H1 (cell line): ENCODE data around the gene CNPY4. TPM values are rescaled to one million over a fixed set of nuclear protein-coding genes. Genes with fewer than 3 reads are reported as not detected.

Experiments used
- CTCF ChIA-PET: fragments of 300-600 bp; sonication (Branson Sonifier 250); formaldehyde crosslinking; loops from one replicate; lab custom pipeline; 2021; ENCODE audit not compliant: partially characterized antibody; lab: Charles Lee
- POLR2A ChIA-PET: fragments of 300-600 bp; sonication (Branson Sonifier 250); formaldehyde crosslinking; loops from one replicate; lab custom pipeline; 2021; ENCODE audit warnings: inconsistent platforms; ENCODE audit not compliant: partially characterized antibody; lab: Charles Lee
- DNase-seq, 2 experiments: peaks; one replicate each; pipeline versions ENCODE4 v3.0.0 to v3.0.0-alpha.2; 2010 to 2022; ENCODE audit warnings: low spot score in 2 of 2, low read depth in 1 of 2, mixed read lengths in 1 of 2
- FAIRE-seq: peaks from 2 replicates; lab custom pipeline; 2011; peaks lifted over from hg19 to GRCh38; lab: Jason Lieb, UNC
- H2AFZ ChIP-seq: 2 replicates; pipeline ENCODE4 v1.8.1; 2012; ENCODE audit warnings: low read length, inconsistent platforms
- H2AK5ac ChIP-seq: 2 replicates; pipeline ENCODE4 v1.6.1; 2013; ENCODE audit warnings: low read depth, low read length
- H2BK120ac ChIP-seq: replicated peaks from 2 replicates; pipeline ENCODE3; 2013; ENCODE audit warnings: low read depth, low read length, inconsistent platforms
- H2BK12ac ChIP-seq: 2 replicates; pipeline ENCODE4 v1.6.1; 2013; ENCODE audit warnings: low read depth, low read length
- H2BK15ac ChIP-seq: 2 replicates; pipeline ENCODE4 v1.6.1; 2013; ENCODE audit warnings: low read length
- H2BK20ac ChIP-seq: 2 replicates; pipeline ENCODE4 v1.6.1; 2013; ENCODE audit warnings: low read length
- H2BK5ac ChIP-seq: 2 replicates; pipeline ENCODE4 v1.6.1; 2013; ENCODE audit warnings: low read depth, low read length
- H3K14ac ChIP-seq: 2 replicates; pipeline ENCODE4 v1.6.1; 2013; ENCODE audit warnings: inconsistent platforms; ENCODE audit not compliant: insufficient read length
- H3K18ac ChIP-seq: 2 replicates; pipeline ENCODE4 v1.6.1; 2013; ENCODE audit warnings: low read length; ENCODE audit errors: extremely low read depth
- H3K23ac ChIP-seq: 2 replicates; pipeline ENCODE4 v1.6.1; 2013; ENCODE audit warnings: inconsistent platforms; ENCODE audit not compliant: insufficient read length
- H3K23me2 ChIP-seq: 2 replicates; pipeline ENCODE4 v1.6.1; 2013; ENCODE audit warnings: low read depth, low read length
- H3K27ac ChIP-seq: 2 replicates; pipeline ENCODE4 v1.6.1; 2011; ENCODE audit warnings: low read depth, low read length, inconsistent platforms
- H3K27me3 ChIP-seq, 4 experiments: replicated peaks in 1 of 4; 1 replicate in 1 of 4; 2 replicates in 3 of 4; pipeline versions ENCODE4 v1.6.1 to v1.8.1; 2011 to 2013; ENCODE audit warnings: low read length in 3 of 4, mild to moderate bottlenecking in 3 of 4, inconsistent platforms in 2 of 4, mixed read lengths in 2 of 4, moderate library complexity in 1 of 4; ENCODE audit not compliant: control insufficient read depth in 3 of 4, insufficient read depth in 3 of 4; ENCODE audit errors: extremely low read depth in 1 of 4
- H3K36me3 ChIP-seq, 4 experiments: 2 replicates each; pipeline versions ENCODE4 v1.6.1 to v1.8.1; 2011 to 2013; ENCODE audit warnings: mild to moderate bottlenecking in 4 of 4, low read length in 3 of 4, moderate library complexity in 2 of 4, control low read depth in 1 of 4, inconsistent platforms in 1 of 4; ENCODE audit not compliant: insufficient read depth in 4 of 4, control insufficient read depth in 2 of 4
- H3K4ac ChIP-seq: replicated peaks from 2 replicates; pipeline ENCODE3; 2013; ENCODE audit warnings: low read length, low read depth, mixed read lengths, inconsistent platforms; ENCODE audit not compliant: insufficient read length
- H3K4me1 ChIP-seq, 4 experiments: replicated peaks in 1 of 4; 1 replicate in 1 of 4; 2 replicates in 3 of 4; pipeline versions ENCODE4 v1.6.1 to v1.8.1; 2011 to 2013; ENCODE audit warnings: low read length in 3 of 4, inconsistent platforms in 2 of 4, mixed read lengths in 1 of 4; ENCODE audit not compliant: insufficient read depth in 4 of 4, control insufficient read depth in 3 of 4
- H3K4me2 ChIP-seq, 2 experiments: 2 replicates each; pipeline versions ENCODE4 v1.6.1 to v1.8.1; 2011 to 2013; ENCODE audit warnings: low read depth in 2 of 2, low read length in 2 of 2, control low read depth in 1 of 2, inconsistent platforms in 1 of 2, mild to moderate bottlenecking in 1 of 2; ENCODE audit not compliant: insufficient read depth in 1 of 2
- H3K4me3 ChIP-seq, 4 experiments: fragments of 200-600, 300-600 bp in 1 of 4; sonication (generic), shearing (Covaris generic), sonication (Bioruptor Twin) in 1 of 4; 2 replicates each; pipeline versions ENCODE4 v1.5.1 to v1.8.1; 2011 to 2016; ENCODE audit warnings: low read length in 4 of 4, low read depth in 3 of 4, control low read depth in 2 of 4, inconsistent platforms in 2 of 4, mild to moderate bottlenecking in 2 of 4, mixed read lengths in 1 of 4, moderate library complexity in 1 of 4; ENCODE audit not compliant: insufficient read depth in 2 of 4; ENCODE audit errors: extremely low read depth in 1 of 4
- H3K56ac ChIP-seq: replicated peaks from 2 replicates; pipeline ENCODE3; 2013; ENCODE audit warnings: low read depth, mild to moderate bottlenecking, mixed read lengths, low read length, inconsistent platforms; ENCODE audit not compliant: insufficient read length
- H3K79me1 ChIP-seq: 2 replicates; pipeline ENCODE4 v1.6.1; 2013; ENCODE audit warnings: low read depth, low read length, control low read depth
- H3K79me2 ChIP-seq, 2 experiments: 2 replicates each; pipeline versions ENCODE4 v1.6.1 to v1.8.1; 2012 to 2013; ENCODE audit warnings: low read length in 2 of 2, mild to moderate bottlenecking in 2 of 2, inconsistent platforms in 1 of 2; ENCODE audit not compliant: insufficient read depth in 2 of 2, control insufficient read depth in 1 of 2
- H3K9ac ChIP-seq, 4 experiments: replicated peaks in 1 of 4; 1 replicate in 1 of 4; 2 replicates in 3 of 4; pipeline versions ENCODE4 v1.6.1 to v1.8.1; 2011 to 2013; ENCODE audit warnings: low read depth in 3 of 4, low read length in 3 of 4, control low read depth in 2 of 4, mild to moderate bottlenecking in 2 of 4, moderate library complexity in 2 of 4, inconsistent platforms in 1 of 4; ENCODE audit errors: extremely low read depth in 1 of 4
- H3K9me3 ChIP-seq, 2 experiments: 2 replicates each; pipeline versions ENCODE4 v1.6.1 to v1.8.1; 2012 to 2013; ENCODE audit warnings: mild to moderate bottlenecking in 2 of 2, moderate library complexity in 2 of 2, control low read depth in 1 of 2, inconsistent platforms in 1 of 2, low read depth in 1 of 2, low read length in 1 of 2, mixed read lengths in 1 of 2; ENCODE audit not compliant: insufficient read depth in 2 of 2
- H4K20me1 ChIP-seq, 2 experiments: replicated peaks in 1 of 2; 2 replicates each; pipeline versions ENCODE3 to v1.8.1; 2011 to 2013; ENCODE audit warnings: inconsistent platforms in 2 of 2, low read length in 2 of 2, mild to moderate bottlenecking in 1 of 2; ENCODE audit not compliant: insufficient read depth in 2 of 2, control insufficient read depth in 1 of 2
- H4K5ac ChIP-seq: 2 replicates; pipeline ENCODE4 v1.6.1; 2013; ENCODE audit warnings: low read length, low read depth, mixed read lengths, inconsistent platforms; ENCODE audit not compliant: insufficient read length
- H4K8ac ChIP-seq: 2 replicates; pipeline ENCODE4 v1.8.0; 2013; ENCODE audit warnings: mild to moderate bottlenecking, moderate library complexity, low read length, inconsistent platforms; ENCODE audit not compliant: insufficient read depth; ENCODE audit errors: extremely low read depth
- H4K91ac ChIP-seq: replicated peaks from 2 replicates; pipeline ENCODE3; 2013; ENCODE audit warnings: low read length, mixed read lengths, inconsistent platforms; ENCODE audit not compliant: insufficient read length
- GABPA ChIP-seq: IDR thresholded peaks from 2 replicates; pipeline ENCODE4 v1.6.1; 2011; ENCODE audit warnings: mild to moderate bottlenecking, low read length, moderate library complexity, borderline replicate concordance; ENCODE audit not compliant: insufficient read depth
- KDM5A ChIP-seq: fragments of 200-600 bp; IDR thresholded peaks from 2 replicates; pipeline ENCODE4 v1.7.1; 2012; ENCODE audit warnings: mild to moderate bottlenecking, low read length, inconsistent platforms, mixed read lengths
- POLR2A ChIP-seq, 2 experiments: IDR thresholded peaks; 1 replicate in 1 of 2; 2 replicates in 1 of 2; pipeline ENCODE4 v1.6.1; 2011; ENCODE audit warnings: low read depth in 2 of 2, low read length in 2 of 2, mild to moderate bottlenecking in 2 of 2; ENCODE audit errors: control extremely low read depth in 1 of 2
- WGBS, 2 experiments: shearing (Covaris generic) in 1 of 2; methylation state at CpG; one replicate each; pipeline versions ENCODE4 v1.1.6 to v1.1.7; 2013 to 2015; ENCODE audit warnings: low lambda C conversion rate in 2 of 2, mixed read lengths in 2 of 2, inconsistent platforms in 1 of 2, low coverage in 1 of 2, missing lambda C conversion rate in 1 of 2; ENCODE audit not compliant: insufficient replicate concordance in 2 of 2, insufficient coverage in 1 of 2, insufficient read length in 1 of 2; ENCODE audit errors: extremely low coverage in 1 of 2, missing lambda C conversion rate in 1 of 2; 5-methylcytosine and 5-hydroxymethylcytosine counted together
- polyA plus RNA-seq, 7 experiments: library from polyadenylated mRNA; depleted of rRNA in 3 of 7; stranded (reverse) in 5 of 7; unstranded in 2 of 7; fragments of >200 nt in 5 of 7; fragments of 200-250 nt in 2 of 7; gene quantifications; 1 replicate in 5 of 7; 2 replicates in 1 of 7; 4 replicates in 1 of 7; pipeline versions ENCODE4 v1.2.1 to v1.2.3, GENCODE V29; 2011 to 2013; ENCODE audit warnings: missing spikeins in 2 of 7, mixed read lengths in 2 of 7
- total RNA-seq: library from RNA; stranded (reverse); fragmentation: NEBNext Ultra II Directional; extraction: Animal tissue kit (Norgen Biotek cat#: 25700); gene quantifications from 2 replicates; pipeline ENCODE4 v1.2.1, GENCODE V29; 2021
- TF ChIP-seq, protein P1 (sequence below): IDR thresholded peaks from 2 replicates; pipeline ENCODE4 v1.6.1; 2011; ENCODE audit warnings: low read length, improper control_type of control experiment

CNPY4 gene
- total and polyA plus RNA-seq, 2 of the 8 experiments (the other 6 are each of a cell fraction or from before 2014, with no cell fraction given), result 10.2 to 15.3 TPM

DNA sequence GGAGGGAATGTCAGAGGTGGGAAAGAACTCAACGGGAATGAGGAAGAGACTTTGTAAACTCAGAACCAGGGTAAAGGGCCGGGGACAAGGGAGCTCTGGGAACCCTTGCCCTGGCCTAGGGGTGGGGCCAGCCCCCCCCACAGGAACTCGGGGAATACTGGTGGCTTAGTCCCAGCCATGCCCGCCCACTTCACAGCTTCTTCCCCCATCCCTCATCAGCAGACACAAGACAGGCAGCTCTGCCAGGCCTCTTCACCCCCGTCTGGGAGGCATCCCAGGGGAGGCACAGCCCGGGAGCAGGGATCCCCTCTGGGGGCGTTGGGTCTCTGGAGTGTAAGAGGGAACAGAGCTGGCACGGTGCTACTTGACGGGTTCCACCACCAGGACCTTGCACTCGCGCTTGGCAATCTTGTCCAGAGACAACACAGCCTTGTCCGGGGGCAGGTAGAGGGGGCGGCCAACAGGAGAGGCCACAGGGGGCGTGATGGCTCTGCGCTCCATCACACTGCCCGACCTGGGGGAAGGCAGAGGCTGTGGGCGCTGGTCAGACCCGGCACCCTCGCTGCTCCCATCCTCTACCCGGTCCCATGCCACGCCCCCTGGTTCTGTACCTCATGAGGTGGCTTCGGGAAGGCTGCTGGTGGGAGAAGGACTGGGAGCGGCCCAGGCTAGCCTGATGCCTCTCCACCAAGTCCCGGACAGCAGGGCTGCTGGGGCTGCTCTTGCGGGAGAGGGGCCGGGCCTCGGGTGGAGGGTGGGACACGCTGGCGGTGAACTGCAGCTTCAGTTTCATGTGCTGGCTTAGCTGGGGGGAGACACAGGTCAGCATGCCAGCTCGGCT, 35.4 kb downstream of the CNPY4 start:
- Histone ChIP-seq H4K20me1 (peaks cover 14 to 32% of the 10 kb centered on the region in 2 experiments), H3K79me2 (peaks cover 0 to 7% of the 10 kb centered on the region in 2 experiments; a peak in 2 of 4 replicates), H4K5ac (no peak overlapping the region), H3K14ac (no peak overlapping the region), H2BK5ac (no peak overlapping the region; the same call in 1 of the 2 replicates), H3K36me3 (peaks cover 8 to 47% (median 26%) of the 10 kb centered on the region in 4 experiments), H2BK12ac (no peak overlapping the region), H3K4me3 (no peak overlapping the region), H3K23ac (no peak overlapping the region), H4K8ac (no peak overlapping the region), H3K27ac (no peak overlapping the region; the same call in 1 of the 2 replicates), H2BK120ac (no peak overlapping the region), H3K9me3 (no peaks in the 10 kb centered on the region), H2BK15ac (no peak overlapping the region), H3K4me2 (no peak overlapping the region), H4K91ac (no peak overlapping the region), H3K27me3 (no peaks in the 10 kb centered on the region), H3K79me1 (no peaks in the 10 kb centered on the region; the same call in none of the 2 replicates), H2AFZ (no peak overlapping the region), H3K4ac (no peak overlapping the region), H3K4me1 (peaks cover 0 to 12% (median 8%) of the 10 kb centered on the region in 4 experiments; a peak in 5 of 7 replicates), H3K18ac (no peak overlapping the region), H3K56ac (no peak overlapping the region), H3K9ac (no peak overlapping the region), H2AK5ac (no peak overlapping the region), H3K23me2 (peaks cover 6% of the 10 kb centered on the region), H2BK20ac (no peak overlapping the region)
- 90% methylated on average over 26 of the region's 30 CpGs; no CpG with 5 or more reads in 1 of the 2 experiments for WGBS, 2 experiments
- DNase-seq (no peak), FAIRE-seq (no peak)
- CTCF ChIA-PET, result interaction anchor here (7.9 kb wide), 1 partner anchor 21 kb away, joined by 83 read pairs; no protein-coding TSS in a partner anchor
- peak in 1 of 2 experiments; percentile 43; a peak in 1 of 3 replicates for TF ChIP-seq POLR2A (IDR thresholded peaks at IDR 0.05; ENCODE audit: control extremely low read depth in 1 of 2, low read depth in 2 of 2, low read length in 2 of 2)
- no peak for TF ChIP-seq GABPA
- no peak for TF ChIP-seq KDM5A
- TF ChIP-seq, protein P1, sequence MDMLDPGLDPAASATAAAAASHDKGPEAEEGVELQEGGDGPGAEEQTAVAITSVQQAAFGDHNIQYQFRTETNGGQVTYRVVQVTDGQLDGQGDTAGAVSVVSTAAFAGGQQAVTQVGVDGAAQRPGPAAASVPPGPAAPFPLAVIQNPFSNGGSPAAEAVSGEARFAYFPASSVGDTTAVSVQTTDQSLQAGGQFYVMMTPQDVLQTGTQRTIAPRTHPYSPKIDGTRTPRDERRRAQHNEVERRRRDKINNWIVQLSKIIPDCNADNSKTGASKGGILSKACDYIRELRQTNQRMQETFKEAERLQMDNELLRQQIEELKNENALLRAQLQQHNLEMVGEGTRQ, result no peak
- POLR2A ChIA-PET, result interaction anchor here (0.6 to 9.9 kb wide), 13 partner anchors 11 to 275 kb away, joined by 3 to 145 read pairs (median 4); partner anchors contain the start of genes AP4M1, GAL3ST4, GPC2 and MBLAC1
